WTC11 (cell line): Measurements from ENCODE around the gene BCAS3.

ENCODE experiments used
- ATF1 ChIP-seq: sonication (generic); formaldehyde crosslinking; IDR thresholded peaks from 2 replicates; pipeline ENCODE4 v1.8.1; 2023; ENCODE audit warnings: mild to moderate bottlenecking, moderate library complexity, missing genetic modification reagents
- ATF6 ChIP-seq: sonication (generic); formaldehyde crosslinking; IDR thresholded peaks from 2 replicates; pipeline ENCODE4 v1.8.1; 2023; ENCODE audit warnings: mild to moderate bottlenecking, missing genetic modification reagents
- CREM ChIP-seq: sonication (generic); formaldehyde crosslinking; IDR thresholded peaks from 2 replicates; pipeline ENCODE4 v1.8.1; 2022; ENCODE audit warnings: mild to moderate bottlenecking, missing genetic modification reagents, moderate library complexity
- CTCF ChIP-seq: fragments of 200-600 bp; IDR thresholded peaks from 2 replicates; pipeline ENCODE4 v1.8.0; 2022; ENCODE audit warnings: antibody characterized with exemption
- E2F5 ChIP-seq: sonication (generic); formaldehyde crosslinking; IDR thresholded peaks from 2 replicates; pipeline ENCODE4 v1.8.1; 2022; ENCODE audit warnings: mild to moderate bottlenecking, moderate library complexity, missing genetic modification reagents
- ETV6 ChIP-seq: sonication (generic); formaldehyde crosslinking; IDR thresholded peaks from 2 replicates; pipeline ENCODE4 v1.8.1; 2022; ENCODE audit warnings: mild to moderate bottlenecking, missing genetic modification reagents
- HMGXB4 ChIP-seq: sonication (generic); formaldehyde crosslinking; IDR thresholded peaks from 2 replicates; pipeline ENCODE4 v1.8.1; 2023; ENCODE audit warnings: mild to moderate bottlenecking, moderate library complexity, missing genetic modification reagents
- MAX ChIP-seq: sonication (generic); formaldehyde crosslinking; IDR thresholded peaks from 2 replicates; pipeline ENCODE4 v1.8.0; 2022; ENCODE audit warnings: mild to moderate bottlenecking, missing genetic modification reagents
- MLX ChIP-seq: sonication (generic); formaldehyde crosslinking; IDR thresholded peaks from 2 replicates; pipeline ENCODE4 v1.8.1; 2023; ENCODE audit warnings: mild to moderate bottlenecking, missing genetic modification reagents, moderate library complexity
- NFYB ChIP-seq: sonication (generic); formaldehyde crosslinking; conservative IDR thresholded peaks from 2 replicates; pipeline ENCODE4 v1.8.0; 2022; ENCODE audit warnings: low read depth, missing genetic modification reagents
- ZNF425 ChIP-seq: fragments of 250-450 bp; sonication (Bioruptor Pico); conservative IDR thresholded peaks from 2 replicates; pipeline ENCODE4 v1.9.0; 2021; ENCODE audit warnings: mild to moderate bottlenecking
- ZNF512 ChIP-seq: sonication (generic); formaldehyde crosslinking; IDR thresholded peaks from 2 replicates; pipeline ENCODE4 v1.8.1; 2022; ENCODE audit warnings: missing genetic modification reagents, borderline replicate concordance

- TF ChIP-seq NFYB (no peak), ATF1 (no peak), CTCF (no peak), E2F5 (no peak), ETV6 (CRISPR knock-in tag) (no peak), MAX (CRISPR knock-in tag) (no peak), ZNF425 (CRISPR knock-in tag) (no peak), HMGXB4 (CRISPR knock-in tag) (no peak), ZNF512 (CRISPR knock-in tag) (no peak), MLX (CRISPR knock-in tag) (no peak), ATF6 (no peak), CREM (CRISPR knock-in tag) (no peak)
Observed at GRCh38 chr17:61280338-61280737, 602.7 kb downstream of the BCAS3 start.
